CD4-positive, alpha-beta T cell (primary cell): ENCODE data around the gene YIF1A. TPM values are rescaled to one million over a fixed set of nuclear protein-coding genes. Genes with fewer than 3 reads are reported as not detected.

ENCODE experiments used
- ATAC-seq: fragments of 200-7000 bp; cut with Tn5 transposase; one replicate; pipeline ENCODE4 v1.10.0; 2022; ENCODE audit warnings: mild to moderate bottlenecking; ENCODE audit not compliant: poor library complexity
- CTCF ChIA-PET: fragments of 350-600 bp; sonication (Branson Sonifier 250); formaldehyde crosslinking; loops from one replicate; lab custom pipeline; 2021; ENCODE audit warnings: antibody characterized with exemption, inconsistent platforms; lab: Charles Lee
- POLR2A ChIA-PET: fragments of 350-600 bp; sonication (Branson Sonifier 250); formaldehyde crosslinking; loops from one replicate; lab custom pipeline; 2021; ENCODE audit warnings: antibody characterized with exemption, inconsistent platforms; lab: Charles Lee
- DNase-seq, 14 experiments: peaks; one replicate each; pipeline ENCODE4 v3.0.0-alpha.2; 2013 to 2020; ENCODE audit warnings: mixed read lengths in 2 of 14
- H3K27ac ChIP-seq, 2 donors: one replicate each; pipeline versions ENCODE4 v1.5.1 to v1.7.0; 2013; ENCODE audit warnings: low read length in 2 of 2, low read depth in 1 of 2, mild to moderate bottlenecking in 1 of 2
- H3K27me3 ChIP-seq, 2 experiments: 1 replicate in 1 of 2; 2 replicates in 1 of 2; pipeline versions ENCODE4 v1.6.1 to v1.7.0; 2013; ENCODE audit warnings: low read length in 2 of 2, control low read depth in 1 of 2, mild to moderate bottlenecking in 1 of 2, moderate library complexity in 1 of 2; ENCODE audit not compliant: insufficient read depth in 2 of 2, control insufficient read depth in 1 of 2
- H3K36me3 ChIP-seq: one replicate; pipeline ENCODE4 v1.6.1; 2013; ENCODE audit warnings: low read length, control low read depth; ENCODE audit not compliant: insufficient read depth
- H3K4me1 ChIP-seq: one replicate; pipeline ENCODE4 v1.6.1; 2013; ENCODE audit warnings: low read length, control low read depth; ENCODE audit not compliant: insufficient read depth
- H3K4me3 ChIP-seq: one replicate; pipeline ENCODE4 v1.5.1; 2013; ENCODE audit warnings: mild to moderate bottlenecking, low read length, moderate library complexity
- H3K9me3 ChIP-seq, 2 experiments: 1 replicate in 1 of 2; 2 replicates in 1 of 2; pipeline versions ENCODE4 v1.6.1 to v1.7.0; 2013; ENCODE audit warnings: low read length in 2 of 2, mild to moderate bottlenecking in 2 of 2, control low read depth in 1 of 2, moderate library complexity in 1 of 2; ENCODE audit not compliant: control insufficient read depth in 1 of 2, insufficient read depth in 1 of 2
- H3K27ac Mint-ChIP-seq: one replicate; pipeline ENCODE4 v1.8.0; 2020; ENCODE audit warnings: mixed read lengths
- H3K27me3 Mint-ChIP-seq: one replicate; pipeline ENCODE4 v1.8.0; 2021; ENCODE audit warnings: mixed read lengths
- H3K36me3 Mint-ChIP-seq: one replicate; pipeline ENCODE4 v1.8.0; 2021; ENCODE audit warnings: low read depth, mixed read lengths
- H3K4me1 Mint-ChIP-seq: one replicate; pipeline ENCODE4 v1.8.0; 2021; ENCODE audit warnings: low read depth, mixed read lengths
- H3K4me3 Mint-ChIP-seq: one replicate; pipeline ENCODE4 v1.8.0; 2020; ENCODE audit warnings: mild to moderate bottlenecking, mixed read lengths
- H3K9me3 Mint-ChIP-seq: one replicate; pipeline ENCODE4 v1.8.0; 2020; ENCODE audit warnings: mixed read lengths
- CTCF ChIP-seq: fragments of 200-600 bp; IDR thresholded peaks from one replicate; pipeline ENCODE4 v1.8.0; 2022; ENCODE audit warnings: antibody characterized with exemption, mild to moderate bottlenecking
- intact Hi-C, 2 experiments: fragments of 100-400 bp; cut with DNase I in 1 of 2; cut with micrococcal nuclease in 1 of 2; formaldehyde crosslinking; loops; one replicate each; pipeline versions ENCODE4 v1.15.1 to v1.9.0; 2023 to 2025; cut with DNase I, micrococcal nuclease
- total RNA-seq, 174 experiments: library from RNA in 2 of 174; stranded (reverse) in 2 of 174; gene quantifications; one replicate each; pipeline ENCODE4 v1.2.3 and lab custom pipeline; 2021 to 2026

The YIF1A gene
- total RNA-seq, 2 experiments from 2014 or later = 17.4 to 21.1 TPM

GRCh38 chr11:66329165-66329673 lies 40.3 kb upstream of the YIF1A start:
- Histone ChIP-seq H3K27me3 (no peaks in the 10 kb centered on the region), H3K4me1 (peaks cover 46% of the 10 kb centered on the region), H3K9me3 (no peaks in the 10 kb centered on the region), H3K27ac (no peak overlapping the region), H3K4me3 (no peak overlapping the region), H3K36me3 (no peaks in the 10 kb centered on the region)
- TF ChIP-seq CTCF = no peak
- Mint-ChIP-seq H3K27ac (peak overlapping the region; percentile 85), H3K4me1 (peaks cover 32% of the 10 kb centered on the region), H3K27me3 (no peaks in the 10 kb centered on the region), H3K4me3 (no peak overlapping the region), H3K9me3 (no peaks in the 10 kb centered on the region), H3K36me3 (no peaks in the 10 kb centered on the region)
- ATAC-seq (no peak), DNase-seq (no peak)
- ChIA-PET CTCF (interaction anchor here (0.9 to 4.0 kb wide), 3 partner anchors 17 to 109 kb away, joined by 3 to 30 read pairs (median 4); partner anchors contain the start of gene MRPL11), POLR2A (interaction anchor here (1.2 to 2.9 kb wide), 3 partner anchors 12 to 17 kb away, joined by 6 to 13 read pairs (median 11); partner anchors contain the start of gene CD248)
- intact Hi-C loops = loop anchor here (1.0 to 5.0 kb wide), 2 partner anchors 58 kb away; no protein-coding TSS in a partner anchor

GRCh38 chr11:66328302-66329144 lies 39.6 kb upstream of the YIF1A start:
- Mint-ChIP-seq H3K9me3 (no peaks in the 10 kb centered on the region), H3K27ac (peak overlapping the region; percentile 85), H3K27me3 (no peaks in the 10 kb centered on the region), H3K4me3 (peak overlapping the region; percentile 42), H3K4me1 (peaks cover 39% of the 10 kb centered on the region), H3K36me3 (no peaks in the 10 kb centered on the region)
- Histone ChIP-seq H3K4me1 (peaks cover 46% of the 10 kb centered on the region), H3K27me3 (no peaks in the 10 kb centered on the region), H3K4me3 (no peak overlapping the region), H3K27ac (no peak overlapping the region), H3K36me3 (no peaks in the 10 kb centered on the region), H3K9me3 (no peaks in the 10 kb centered on the region)
- peak; percentile 68 to 92 (median 77) for DNase-seq
- ChIA-PET CTCF (interaction anchor here (0.9 to 4.0 kb wide), 3 partner anchors 16 to 110 kb away, joined by 3 to 30 read pairs (median 4); partner anchors contain the start of gene MRPL11), POLR2A (interaction anchor here (1.2 to 1.4 kb wide), 2 partner anchors 11 to 17 kb away, joined by 6 to 11 read pairs; partner anchors contain the start of gene CD248)
- intact Hi-C loops = loop anchor here (1.0 to 5.0 kb wide), 5 partner anchors 16 to 59 kb away; partner anchors contain the start of gene BRMS1 (in 1 of the 2)
- ATAC-seq = peak; percentile 90
- peak; percentile 93 for TF ChIP-seq CTCF

GRCh38 chr11:66328031-66328301 lies 39.0 kb upstream of the YIF1A start:
- peak overlapping the region; percentile 85 for H3K27ac Mint-ChIP-seq
- intact Hi-C loops = loop anchor here (1.0 to 5.0 kb wide), 4 partner anchors 16 to 59 kb away; partner anchors contain the start of gene BRMS1 (in 1 of the 2)
- ChIA-PET POLR2A (interaction anchor here (1.4 kb wide), 1 partner anchor 16 kb away, joined by 11 read pairs; no protein-coding TSS in a partner anchor), CTCF (no interaction called here)
- H3K4me1 Mint-ChIP-seq = peaks cover 45% of the 10 kb centered on the region
- Histone ChIP-seq H3K4me3 (no peak overlapping the region), H3K27ac (no peak overlapping the region), H3K9me3 (no peaks in the 10 kb centered on the region), H3K36me3 (no peaks in the 10 kb centered on the region), H3K27me3 (no peaks in the 10 kb centered on the region), H3K4me1 (peaks cover 46% of the 10 kb centered on the region)
- H3K4me3 Mint-ChIP-seq = peak overlapping the region; percentile 42
- peak in 3 of 14 experiments; percentile 54 to 80 (median 64) for DNase-seq
- TF ChIP-seq CTCF = no peak
- peak; percentile 35 for ATAC-seq
- H3K9me3 Mint-ChIP-seq = no peaks in the 10 kb centered on the region
- no peaks in the 10 kb centered on the region for H3K27me3 Mint-ChIP-seq
- H3K36me3 Mint-ChIP-seq = no peaks in the 10 kb centered on the region
